T-helper 1 cell (primary cell): Measurements from ENCODE around the gene UBE2L6.
"Not testable (repeated sequence)": the region's sequence is repeated elsewhere in the genome, so short reads cannot be mapped to it uniquely, and the experiment has no call there.

ENCODE experiments used
- DNase-seq, 5 donors: peaks; one replicate each; pipeline ENCODE4 v3.0.0-alpha.2; 2012 to 2020

The UBE2L6 gene

GRCh38 chr11:57566905-57567514 is 462 bp downstream of the UBE2L6 start:
- DNase-seq: peak in 3 of 5 donors; percentile 10 to 45 (median 19)

GRCh38 chr11:57566005-57566904 is 1.2 kb downstream of the UBE2L6 start:
- peak in 3 of 5 donors; percentile 8 to 69 (median 17) for DNase-seq

GRCh38 chr11:57562596-57562995 is 4.9 kb downstream of the UBE2L6 start:
- no peak for DNase-seq

GRCh38 chr11:57560146-57560545 is 7.3 kb downstream of the UBE2L6 start:
- no peak for DNase-seq

GRCh38 chr11:57556041-57556440 is 11.4 kb downstream of the UBE2L6 start:
- DNase-seq: no peak

GRCh38 chr11:57555393-57555792 is 12.1 kb downstream of the UBE2L6 start:
- DNase-seq: no peak

GRCh38 chr11:57552479-57552878 is 15.0 kb downstream of the UBE2L6 start:
- DNase-seq: no peak

GRCh38 chr11:57551941-57552340 is 15.5 kb downstream of the UBE2L6 start:
- DNase-seq: no peak

GRCh38 chr11:57549983-57550382 is 17.5 kb downstream of the UBE2L6 start:
- no peak for DNase-seq

GRCh38 chr11:57547854-57548377 is 19.6 kb downstream of the UBE2L6 start:
- no peak for DNase-seq

GRCh38 chr11:57546869-57547475 is 20.5 kb downstream of the UBE2L6 start:
- peak in 1 of 5 donors; percentile 16 for DNase-seq

GRCh38 chr11:57546451-57546850 is 21.0 kb downstream of the UBE2L6 start:
- DNase-seq: no peak

- no peak for DNase-seq
Measured at GRCh38 chr11:57545883-57546282, 21.6 kb downstream of the UBE2L6 start.

GRCh38 chr11:57544566-57544965 is 22.9 kb downstream of the UBE2L6 start:
- DNase-seq: no peak

- DNase-seq: no peak
Measured at GRCh38 chr11:57543593-57543992, 23.9 kb downstream of the UBE2L6 start.

- DNase-seq: no peak
Measured at GRCh38 chr11:57542582-57542981, 24.9 kb downstream of the UBE2L6 start.

- no peak for DNase-seq
Measured at GRCh38 chr11:57541169-57541568, 26.3 kb downstream of the UBE2L6 start.

- no peak for DNase-seq
Measured at GRCh38 chr11:57539342-57539741, 28.1 kb downstream of the UBE2L6 start.

- no peak for DNase-seq
Measured at GRCh38 chr11:57536947-57537619, 30.4 kb downstream of the UBE2L6 start, which contains the start of gene SMTNL1. SMTNL1 (plus strand) TSS chr11:57537595; CDS start chr11:57542643, 5,048 bp downstream.

GRCh38 chr11:57534449-57534848 is 33.0 kb downstream of the UBE2L6 start:
- not testable (repeated sequence) for DNase-seq

- DNase-seq: peak; percentile 88 to 99 (median 91)
Measured at GRCh38 chr11:57530596-57531507, 36.6 kb downstream of the UBE2L6 start, which contains the start of gene TIMM10. TIMM10 (minus strand) TSS chr11:57530754; CDS start chr11:57530189, 565 bp downstream.
